Progenitor cell of endocrine pancreas (in vitro differentiated cells): ENCODE results near the gene SPATA24. TPM values are rescaled to one million over a fixed set of nuclear protein-coding genes. Genes with fewer than 3 reads are reported as not detected.

Experiments used
- DNase-seq: peaks from one replicate; pipeline ENCODE4 v3.0.0; 2021; ENCODE audit warnings: low spot score; ENCODE audit not compliant: unreplicated experiment
- H3K27ac Mint-ChIP-seq: 2 replicates; pipeline ENCODE4 v1.8.0; 2021; ENCODE audit warnings: mild to moderate bottlenecking, moderate library complexity, mixed read lengths
- H3K27me3 Mint-ChIP-seq: 2 replicates; pipeline ENCODE4 v1.8.0; 2021; ENCODE audit warnings: mixed read lengths
- H3K36me3 Mint-ChIP-seq: 2 replicates; pipeline ENCODE4 v1.8.0; 2022; ENCODE audit warnings: mixed read lengths; ENCODE audit not compliant: insufficient read depth
- H3K4me1 Mint-ChIP-seq: 2 replicates; pipeline ENCODE4 v1.8.0; 2021; ENCODE audit warnings: low read depth, mixed read lengths
- H3K4me3 Mint-ChIP-seq: 2 replicates; pipeline ENCODE4 v1.8.0; 2021; ENCODE audit warnings: low read depth, mild to moderate bottlenecking, moderate library complexity, mixed read lengths
- H3K9me3 Mint-ChIP-seq: 2 replicates; pipeline ENCODE4 v1.8.0; 2021; ENCODE audit warnings: low read depth, mixed read lengths
- total RNA-seq: library from RNA; stranded (reverse); gene quantifications from 2 replicates; pipeline ENCODE4 v1.2.1, GENCODE V29; 2021
- TF ChIP-seq, protein P1 (sequence below): fragments of 200-600 bp; sonication (generic); IDR thresholded peaks from one replicate; pipeline ENCODE4 v1.5.0; 2021; ENCODE audit warnings: antibody characterized with exemption, mild to moderate bottlenecking; ENCODE audit not compliant: unreplicated experiment

The SPATA24 gene
- total RNA-seq, 1 donor from 2014 or later = 13.9 TPM

GRCh38 chr5:139406963-139407362 is 3.1 kb upstream of the SPATA24 start:
- TF ChIP-seq, protein P1, sequence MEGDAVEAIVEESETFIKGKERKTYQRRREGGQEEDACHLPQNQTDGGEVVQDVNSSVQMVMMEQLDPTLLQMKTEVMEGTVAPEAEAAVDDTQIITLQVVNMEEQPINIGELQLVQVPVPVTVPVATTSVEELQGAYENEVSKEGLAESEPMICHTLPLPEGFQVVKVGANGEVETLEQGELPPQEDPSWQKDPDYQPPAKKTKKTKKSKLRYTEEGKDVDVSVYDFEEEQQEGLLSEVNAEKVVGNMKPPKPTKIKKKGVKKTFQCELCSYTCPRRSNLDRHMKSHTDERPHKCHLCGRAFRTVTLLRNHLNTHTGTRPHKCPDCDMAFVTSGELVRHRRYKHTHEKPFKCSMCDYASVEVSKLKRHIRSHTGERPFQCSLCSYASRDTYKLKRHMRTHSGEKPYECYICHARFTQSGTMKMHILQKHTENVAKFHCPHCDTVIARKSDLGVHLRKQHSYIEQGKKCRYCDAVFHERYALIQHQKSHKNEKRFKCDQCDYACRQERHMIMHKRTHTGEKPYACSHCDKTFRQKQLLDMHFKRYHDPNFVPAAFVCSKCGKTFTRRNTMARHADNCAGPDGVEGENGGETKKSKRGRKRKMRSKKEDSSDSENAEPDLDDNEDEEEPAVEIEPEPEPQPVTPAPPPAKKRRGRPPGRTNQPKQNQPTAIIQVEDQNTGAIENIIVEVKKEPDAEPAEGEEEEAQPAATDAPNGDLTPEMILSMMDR = no peak
- no peak for DNase-seq
- Mint-ChIP-seq H3K27me3 (no peaks in the 10 kb centered on the region), H3K27ac (no peak overlapping the region), H3K9me3 (no peaks in the 10 kb centered on the region), H3K4me1 (peaks cover 13% of the 10 kb centered on the region), H3K4me3 (no peak overlapping the region), H3K36me3 (no peaks in the 10 kb centered on the region)

GRCh38 chr5:139404484-139404840 is 573 bp upstream of the SPATA24 start:
- H3K9me3 Mint-ChIP-seq = no peaks in the 10 kb centered on the region
- no peaks in the 10 kb centered on the region for H3K27me3 Mint-ChIP-seq
- DNase-seq = no peak

DNA sequence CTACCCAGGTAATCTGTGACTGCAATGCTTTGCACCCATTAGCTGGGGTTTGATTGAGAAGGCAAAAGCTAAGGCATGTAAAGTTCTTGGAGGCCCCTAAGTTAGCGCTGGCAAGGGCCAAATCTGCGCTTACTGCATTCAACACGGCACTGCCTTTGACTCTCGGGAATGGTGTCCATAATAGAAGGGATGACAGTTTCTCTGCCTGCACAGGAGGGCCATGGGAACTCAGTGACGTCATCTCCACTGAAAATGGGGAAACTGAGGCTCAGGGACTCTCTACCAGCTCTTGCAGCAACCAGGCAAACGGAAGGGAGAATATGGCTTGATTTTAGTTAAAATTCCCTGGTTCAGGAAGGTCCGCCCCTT is 487 bp downstream of the SPATA24 start:
- peak overlapping the region; percentile 98 for H3K4me3 Mint-ChIP-seq
- TF ChIP-seq, protein P1 = no peak
- no peak for DNase-seq
- H3K36me3 Mint-ChIP-seq = peaks cover 2% of the 10 kb centered on the region
- H3K4me1 Mint-ChIP-seq = peaks cover 13% of the 10 kb centered on the region
- H3K9me3 Mint-ChIP-seq = no peaks in the 10 kb centered on the region
- H3K27me3 Mint-ChIP-seq = no peaks in the 10 kb centered on the region
- H3K27ac Mint-ChIP-seq = peak overlapping the region; percentile 99

More at GRCh38 chr5:139404484-139404840, 573 bp upstream of the SPATA24 start:
- Mint-ChIP-seq H3K4me3 (peak overlapping the region; percentile 98), H3K4me1 (peaks cover 13% of the 10 kb centered on the region), H3K36me3 (peaks cover 2% of the 10 kb centered on the region), H3K27ac (peak overlapping the region; percentile 99)
- TF ChIP-seq, protein P1 = no peak

- Mint-ChIP-seq H3K27me3 (no peaks in the 10 kb centered on the region), H3K36me3 (peaks cover 2% of the 10 kb centered on the region), H3K4me3 (peak overlapping the region; percentile 98), H3K9me3 (no peaks in the 10 kb centered on the region), H3K4me1 (peaks cover 13% of the 10 kb centered on the region), H3K27ac (peak overlapping the region; percentile 99)
- TF ChIP-seq, protein P1 = peak; percentile 43
- no peak for DNase-seq
Observed at GRCh38 chr5:139402561-139403158, 1.2 kb downstream of the SPATA24 start.

DNA sequence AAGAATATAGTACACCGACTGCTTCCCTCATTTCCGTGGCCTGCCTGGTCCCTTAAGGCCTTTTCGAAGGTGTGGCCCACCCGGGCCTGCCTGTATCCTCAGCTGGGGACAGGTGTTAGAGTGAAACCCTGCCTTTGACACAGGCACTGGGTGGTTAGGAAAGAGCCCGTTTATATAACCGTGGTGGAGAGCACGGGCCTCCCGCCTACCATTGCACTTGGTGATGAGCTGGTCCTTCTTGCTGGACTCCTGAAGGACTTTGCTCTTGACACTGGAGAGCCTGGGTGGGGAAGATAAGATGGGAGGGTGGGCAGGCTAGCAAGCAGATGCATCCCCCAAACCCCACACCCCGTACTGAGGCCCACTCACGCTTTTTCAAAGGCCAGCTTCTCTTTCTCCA is 2.3 kb downstream of the SPATA24 start:
- peaks cover 13% of the 10 kb centered on the region for H3K4me1 Mint-ChIP-seq
- H3K27me3 Mint-ChIP-seq = no peaks in the 10 kb centered on the region
- H3K27ac Mint-ChIP-seq = no peak overlapping the region
- H3K9me3 Mint-ChIP-seq = no peaks in the 10 kb centered on the region
- H3K4me3 Mint-ChIP-seq = peak overlapping the region; percentile 29
- DNase-seq = no peak
- H3K36me3 Mint-ChIP-seq = peaks cover 2% of the 10 kb centered on the region
- TF ChIP-seq, protein P1 = no peak
